Neural progenitor cell (in vitro differentiated cells): ENCODE results near the gene CLNK. TPM values are rescaled to one million over a fixed set of nuclear protein-coding genes. Genes with fewer than 3 reads are reported as not detected.
A peak's percentile ranks its signal among the peaks of the same experiment; 100 is the strongest.

Experiments
- DNase-seq: peaks from one replicate; pipeline ENCODE4 v3.0.0-alpha.2; 2016; ENCODE audit warnings: low spot score
- H2AFZ ChIP-seq: fragments of 200-600 bp; sonication (generic); replicated peaks from 2 replicates; pipeline ENCODE4 v1.6.1; 2016; ENCODE audit warnings: antibody characterized with exemption
- H3F3A ChIP-seq: fragments of 200-600 bp; sonication (generic); 2 replicates; pipeline ENCODE4 v1.6.1; 2016; ENCODE audit warnings: antibody characterized with exemption, low read depth
- H3K27ac ChIP-seq: fragments of 200-600 bp; sonication (generic); 2 replicates; pipeline ENCODE4 v1.5.1; 2016; ENCODE audit warnings: mild to moderate bottlenecking
- H3K27me3 ChIP-seq: fragments of 200-600 bp; sonication (generic); 2 replicates; pipeline ENCODE4 v1.6.1; 2016; ENCODE audit warnings: mild to moderate bottlenecking, moderate library complexity
- H3K36me3 ChIP-seq: fragments of 200-600 bp; sonication (generic); 2 replicates; pipeline ENCODE4 v1.5.1; 2016
- H3K4me1 ChIP-seq: fragments of 200-600 bp; sonication (generic); 2 replicates; pipeline ENCODE4 v1.6.1; 2016; ENCODE audit warnings: mixed run types
- H3K4me2 ChIP-seq: fragments of 200-600 bp; sonication (generic); 2 replicates; pipeline ENCODE4 v1.6.1; 2016
- H3K4me3 ChIP-seq: fragments of 200-600 bp; sonication (generic); 2 replicates; pipeline ENCODE4 v1.5.1; 2016
- H3K79me2 ChIP-seq: fragments of 200-600 bp; sonication (generic); 2 replicates; pipeline ENCODE4 v1.6.1; 2016; ENCODE audit warnings: low read depth
- H3K9ac ChIP-seq: fragments of 200-600 bp; sonication (generic); 2 replicates; pipeline ENCODE4 v1.6.1; 2016
- H3K9me3 ChIP-seq: fragments of 200-600 bp; sonication (generic); 2 replicates; pipeline ENCODE4 v1.5.1; 2016; ENCODE audit warnings: low read depth
- H4K20me1 ChIP-seq: fragments of 200-600 bp; sonication (generic); 2 replicates; pipeline ENCODE4 v1.6.1; 2016; ENCODE audit warnings: low read depth
- H3K27ac Mint-ChIP-seq: 3 replicates; pipeline ENCODE4 v1.8.0; 2021; ENCODE audit warnings: mixed read lengths
- H3K27me3 Mint-ChIP-seq: 2 replicates; pipeline ENCODE4 v1.8.0; 2022; ENCODE audit warnings: low read depth, mild to moderate bottlenecking, inconsistent platforms, moderate library complexity, mixed read lengths; ENCODE audit not compliant: insufficient read depth
- H3K36me3 Mint-ChIP-seq: 3 replicates; pipeline ENCODE4 v1.8.0; 2021; ENCODE audit warnings: mixed read lengths
- H3K4me1 Mint-ChIP-seq: 3 replicates; pipeline ENCODE4 v1.8.0; 2021; ENCODE audit warnings: mixed read lengths
- H3K4me3 Mint-ChIP-seq: 3 replicates; pipeline ENCODE4 v1.8.0; 2021; ENCODE audit warnings: mild to moderate bottlenecking, moderate library complexity, mixed read lengths
- H3K9me3 Mint-ChIP-seq: 3 replicates; pipeline ENCODE4 v1.8.0; 2020; ENCODE audit warnings: mixed read lengths
- CTCF ChIP-seq: fragments of 200-600 bp; sonication (generic); IDR thresholded peaks from 2 replicates; pipeline ENCODE4 v1.5.1; 2017; ENCODE audit warnings: antibody characterized with exemption, mild to moderate bottlenecking
- EZH2 ChIP-seq: fragments of 200-600 bp; sonication (generic); IDR thresholded peaks from 2 replicates; pipeline ENCODE4 v1.6.1; 2017; ENCODE audit warnings: antibody characterized with exemption, mild to moderate bottlenecking, moderate library complexity
- EZH2phosphoT487 ChIP-seq: fragments of 200-600 bp; sonication (generic); IDR thresholded peaks from 2 replicates; pipeline ENCODE4 v1.6.1; 2017; ENCODE audit warnings: antibody characterized with exemption
- total RNA-seq: library from RNA; depleted of rRNA; stranded (reverse); fragments of >200 nt; gene quantifications from 2 replicates; pipeline ENCODE4 v1.2.3, GENCODE V29; 2015; ENCODE audit warnings: low replicate concordance

Gene CLNK
- total RNA-seq, 1 donor from 2014 or later = not detected

- no peak overlapping the region for H3K4me3 Mint-ChIP-seq
- peaks cover 4% of the 10 kb centered on the region for H3K27me3 Mint-ChIP-seq
Measured at GRCh38 chr4:10596586-10597290, 87.8 kb downstream of the CLNK start.

DNA sequence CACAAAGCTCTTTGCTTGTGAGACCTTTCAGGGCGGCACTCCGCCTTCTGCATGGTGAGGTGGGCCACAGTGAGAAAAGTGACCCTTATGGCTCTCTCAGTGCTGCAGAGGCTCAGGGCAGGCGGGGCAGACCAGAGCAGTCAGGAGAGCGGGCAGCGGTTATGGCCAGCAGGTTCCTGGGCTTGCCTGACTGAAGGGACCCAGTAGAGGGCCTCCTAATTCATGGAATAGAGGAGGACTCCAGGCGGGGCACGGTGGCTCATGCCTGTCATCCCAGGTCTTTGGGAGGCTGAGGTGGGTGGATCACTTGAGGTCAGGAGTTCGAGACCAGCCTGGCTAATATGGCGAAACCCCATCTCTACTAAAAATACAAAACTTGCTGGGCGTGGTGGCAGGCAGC is 91.4 kb downstream of the CLNK start:
- H3K27ac Mint-ChIP-seq = no peak overlapping the region
- H3K79me2 ChIP-seq = no peaks in the 10 kb centered on the region
- no peaks in the 10 kb centered on the region for H3K36me3 ChIP-seq
- peaks cover 9% of the 10 kb centered on the region for H3K4me1 ChIP-seq
- no peaks in the 10 kb centered on the region for H3K9me3 Mint-ChIP-seq
- H4K20me1 ChIP-seq = no peaks in the 10 kb centered on the region
- peaks cover 9% of the 10 kb centered on the region for H3F3A ChIP-seq
- no peak overlapping the region for H3K4me3 ChIP-seq
- no peak overlapping the region for H3K9ac ChIP-seq
- no peaks in the 10 kb centered on the region for H3K9me3 ChIP-seq
- H3K27me3 ChIP-seq = no peaks in the 10 kb centered on the region
- TF ChIP-seq CTCF (peak; percentile 30), EZH2 (no peak), EZH2phosphoT487 (no peak)
- no peaks in the 10 kb centered on the region for H3K36me3 Mint-ChIP-seq
- H3K4me1 Mint-ChIP-seq = peaks cover 11% of the 10 kb centered on the region
- peaks cover 4% of the 10 kb centered on the region for H3K27me3 Mint-ChIP-seq
- no peak overlapping the region for H2AFZ ChIP-seq
- DNase-seq = peak; percentile 31
- H3K27ac ChIP-seq = no peak overlapping the region
- H3K4me3 Mint-ChIP-seq = no peak overlapping the region
- no peak overlapping the region for H3K4me2 ChIP-seq

More at GRCh38 chr4:10596586-10597290, 87.8 kb downstream of the CLNK start:
- H4K20me1 ChIP-seq = no peaks in the 10 kb centered on the region
- Mint-ChIP-seq H3K9me3 (no peaks in the 10 kb centered on the region), H3K36me3 (no peaks in the 10 kb centered on the region), H3K27ac (no peak overlapping the region), H3K4me1 (peaks cover 9% of the 10 kb centered on the region)
- no peak for DNase-seq
- no peak overlapping the region for H3K4me3 ChIP-seq
- H3F3A ChIP-seq = no peaks in the 10 kb centered on the region
- no peak overlapping the region for H3K27ac ChIP-seq
- H2AFZ ChIP-seq = no peak overlapping the region
- no peaks in the 10 kb centered on the region for H3K27me3 ChIP-seq
- no peaks in the 10 kb centered on the region for H3K9me3 ChIP-seq
- no peak for TF ChIP-seq EZH2phosphoT487
- no peak for TF ChIP-seq EZH2
- TF ChIP-seq CTCF = no peak
- H3K9ac ChIP-seq = no peak overlapping the region
- no peaks in the 10 kb centered on the region for H3K4me1 ChIP-seq
- H3K4me2 ChIP-seq = no peak overlapping the region
- H3K79me2 ChIP-seq = no peaks in the 10 kb centered on the region
- no peaks in the 10 kb centered on the region for H3K36me3 ChIP-seq

- Histone ChIP-seq H3F3A (peaks cover 9% of the 10 kb centered on the region), H3K4me3 (no peak overlapping the region), H2AFZ (no peak overlapping the region), H3K4me1 (peaks cover 9% of the 10 kb centered on the region), H3K27me3 (no peaks in the 10 kb centered on the region), H3K36me3 (no peaks in the 10 kb centered on the region), H3K4me2 (no peak overlapping the region), H4K20me1 (no peaks in the 10 kb centered on the region), H3K79me2 (no peaks in the 10 kb centered on the region), H3K9me3 (no peaks in the 10 kb centered on the region), H3K9ac (no peak overlapping the region), H3K27ac (no peak overlapping the region)
- Mint-ChIP-seq H3K4me1 (peaks cover 11% of the 10 kb centered on the region), H3K36me3 (no peaks in the 10 kb centered on the region), H3K9me3 (peaks cover 3% of the 10 kb centered on the region), H3K27me3 (peaks cover 2% of the 10 kb centered on the region), H3K27ac (no peak overlapping the region), H3K4me3 (no peak overlapping the region)
- TF ChIP-seq EZH2phosphoT487 = no peak
- TF ChIP-seq CTCF = no peak
- no peak for TF ChIP-seq EZH2
- no peak for DNase-seq
Measured at GRCh38 chr4:10590896-10591295, 93.7 kb downstream of the CLNK start.
